GM06990 (cell line): ENCODE results near the gene COX7B2.

Experiments
- DNase-seq: peaks from one replicate; pipeline ENCODE4 v3.0.0-alpha.2; 2011; ENCODE audit not compliant: insufficient read length; ENCODE audit errors: extremely low read depth
- H3K27me3 ChIP-seq: replicated peaks from 2 replicates; pipeline ENCODE4 v1.6.0; 2011; ENCODE audit warnings: low read length; ENCODE audit not compliant: control insufficient read depth, insufficient read depth
- H3K36me3 ChIP-seq: 2 replicates; pipeline ENCODE4 v1.5.1; 2011; ENCODE audit warnings: low read length; ENCODE audit not compliant: control insufficient read depth, insufficient read depth
- H3K4me3 ChIP-seq: replicated peaks from 2 replicates; pipeline ENCODE4 v1.5.1; 2011; ENCODE audit warnings: low read depth, mild to moderate bottlenecking, control low read depth, low read length
- TF ChIP-seq, protein P1 (sequence below): IDR thresholded peaks from 2 replicates; pipeline ENCODE4 v1.5.1; 2011; ENCODE audit warnings: low read length, control low read depth, mild to moderate bottlenecking, inconsistent platforms; ENCODE audit not compliant: insufficient read depth, poor library complexity, severe bottlenecking

COX7B2 gene

GRCh38 chr4:46924789-46925529 lies 15.9 kb upstream of the COX7B2 start:
- no peak overlapping the region for H3K4me3 ChIP-seq
- DNase-seq = peak; percentile 17
- TF ChIP-seq, protein P1, sequence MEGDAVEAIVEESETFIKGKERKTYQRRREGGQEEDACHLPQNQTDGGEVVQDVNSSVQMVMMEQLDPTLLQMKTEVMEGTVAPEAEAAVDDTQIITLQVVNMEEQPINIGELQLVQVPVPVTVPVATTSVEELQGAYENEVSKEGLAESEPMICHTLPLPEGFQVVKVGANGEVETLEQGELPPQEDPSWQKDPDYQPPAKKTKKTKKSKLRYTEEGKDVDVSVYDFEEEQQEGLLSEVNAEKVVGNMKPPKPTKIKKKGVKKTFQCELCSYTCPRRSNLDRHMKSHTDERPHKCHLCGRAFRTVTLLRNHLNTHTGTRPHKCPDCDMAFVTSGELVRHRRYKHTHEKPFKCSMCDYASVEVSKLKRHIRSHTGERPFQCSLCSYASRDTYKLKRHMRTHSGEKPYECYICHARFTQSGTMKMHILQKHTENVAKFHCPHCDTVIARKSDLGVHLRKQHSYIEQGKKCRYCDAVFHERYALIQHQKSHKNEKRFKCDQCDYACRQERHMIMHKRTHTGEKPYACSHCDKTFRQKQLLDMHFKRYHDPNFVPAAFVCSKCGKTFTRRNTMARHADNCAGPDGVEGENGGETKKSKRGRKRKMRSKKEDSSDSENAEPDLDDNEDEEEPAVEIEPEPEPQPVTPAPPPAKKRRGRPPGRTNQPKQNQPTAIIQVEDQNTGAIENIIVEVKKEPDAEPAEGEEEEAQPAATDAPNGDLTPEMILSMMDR = no peak

GRCh38 chr4:46922205-46922604 lies 13.2 kb upstream of the COX7B2 start:
- no peaks in the 10 kb centered on the region for H3K36me3 ChIP-seq
- H3K27me3 ChIP-seq = no peaks in the 10 kb centered on the region
- TF ChIP-seq, protein P1 = no peak
- peak; percentile 13 for DNase-seq
- no peak overlapping the region for H3K4me3 ChIP-seq

More at GRCh38 chr4:46924789-46925529, 15.9 kb upstream of the COX7B2 start:
- Histone ChIP-seq H3K36me3 (no peaks in the 10 kb centered on the region), H3K27me3 (no peaks in the 10 kb centered on the region)

- TF ChIP-seq, protein P1 = no peak
- no peaks in the 10 kb centered on the region for H3K27me3 ChIP-seq
- no peaks in the 10 kb centered on the region for H3K36me3 ChIP-seq
- H3K4me3 ChIP-seq = no peak overlapping the region
- DNase-seq = no peak
Observed at GRCh38 chr4:46908148-46908547, 897 bp downstream of the COX7B2 start.

DNA sequence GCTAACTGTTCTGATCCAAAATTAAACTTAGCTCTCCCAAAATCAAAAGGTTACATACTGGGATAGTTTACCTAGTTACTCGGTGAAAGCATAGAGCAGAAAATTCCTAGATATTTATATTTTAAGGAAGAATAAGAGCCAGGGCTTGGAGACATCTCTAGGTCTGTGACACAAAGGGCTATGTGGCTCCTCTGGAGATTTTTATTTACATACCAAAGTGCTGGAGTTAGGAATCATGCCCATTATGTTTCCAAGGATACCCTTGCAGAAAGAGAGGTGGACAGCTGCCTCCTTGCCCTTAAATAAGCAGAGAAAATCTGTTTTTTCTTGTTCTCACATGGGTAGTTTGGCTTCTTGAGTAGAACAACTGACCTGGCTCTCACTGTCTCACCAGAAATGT lies 9.0 kb downstream of the COX7B2 start:
- DNase-seq = no peak

DNA sequence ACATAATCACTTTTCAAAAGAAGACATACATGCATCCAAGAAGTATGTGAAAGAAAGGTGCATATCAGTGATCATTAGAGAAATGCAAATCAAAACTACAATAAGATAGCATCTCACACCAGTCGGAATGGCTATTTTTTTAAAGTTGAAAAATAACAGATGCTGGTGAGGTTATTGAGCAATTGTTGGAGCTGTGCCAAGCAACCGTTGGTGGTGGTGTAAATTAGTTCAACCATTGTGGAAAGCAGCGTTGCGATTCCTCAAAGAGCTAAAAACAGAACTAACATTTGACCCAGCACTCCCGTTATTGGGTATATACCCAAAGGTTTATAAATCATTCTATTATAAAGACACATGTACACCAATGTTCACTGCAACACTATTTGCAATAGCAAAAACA lies 14.2 kb downstream of the COX7B2 start:
- DNase-seq = no peak
- no peaks in the 10 kb centered on the region for H3K36me3 ChIP-seq
- no peaks in the 10 kb centered on the region for H3K27me3 ChIP-seq
- TF ChIP-seq, protein P1 = no peak
- no peak overlapping the region for H3K4me3 ChIP-seq

More for the DNA sequence above, 9.0 kb downstream of the COX7B2 start:
- H3K4me3 ChIP-seq = no peak overlapping the region
- H3K27me3 ChIP-seq = no peaks in the 10 kb centered on the region
- TF ChIP-seq, protein P1 = no peak
- H3K36me3 ChIP-seq = no peaks in the 10 kb centered on the region
